ENCODE measurements around the gene TMEM255B. TPM values are rescaled to one million over a fixed set of nuclear protein-coding genes. Genes with fewer than 3 reads are reported as not detected.

TMEM255B gene
- total RNA-seq, 1 experiment from 2014 or later, result 7.7 TPM

GRCh38 chr13:113845055-113845454 is 86.0 kb downstream of the TMEM255B start:
- peaks cover 13 to 27% of the 10 kb centered on the region in 2 experiments for H3K4me1 ChIP-seq (ENCODE audit: control insufficient read depth in 1 of 2, insufficient read depth in 2 of 2, low read length in 2 of 2)

More at GRCh38 chr13:113845055-113845454, 86.0 kb downstream of the TMEM255B start:
- Histone ChIP-seq H3K4me3 (replicated peaks in 1 of 2; ENCODE audit: low read depth in 1 of 2, low read length in 2 of 2) (no peak overlapping the region), H2AFZ (ENCODE audit: low read depth, low read length, poor library complexity, severe bottlenecking) (no peak overlapping the region), H3K9ac (ENCODE audit: low read length) (no peak overlapping the region), H3K4me2 (ENCODE audit: low read length) (no peak overlapping the region), H3K9me2 (ENCODE audit: insufficient read depth) (no peaks in the 10 kb centered on the region), H3K79me2 (ENCODE audit: insufficient read depth, low read length) (peaks cover 37% of the 10 kb centered on the region), H3K9me3 (ENCODE audit: control insufficient read depth in 1 of 2, insufficient read depth in 1 of 2, low read depth in 1 of 2, low read length in 2 of 2) (no peaks in the 10 kb centered on the region), H4K20me1 (ENCODE audit: insufficient read depth) (no peaks in the 10 kb centered on the region), H3K36me3 (ENCODE audit: control insufficient read depth in 1 of 2, insufficient read depth in 2 of 2, low read length in 2 of 2) (no peaks in the 10 kb centered on the region; a peak in 1 of 4 replicates), H3K27me3 (ENCODE audit: insufficient read depth, low read length) (no peaks in the 10 kb centered on the region), H3K27ac (ENCODE audit: low read depth, low read length) (no peak overlapping the region)
- BruUV-seq (replicated peaks), result no TSS peak
- no peak for TF ChIP-seq EZH2phosphoT487 (IDR thresholded peaks at IDR 0.05; ENCODE audit: borderline replicate concordance)
- no peak for TF ChIP-seq YY1 (IDR thresholded peaks at IDR 0.05; ENCODE audit: extremely low read depth, insufficient replicate concordance, low read depth, low read length)
- TF ChIP-seq, protein P1, sequence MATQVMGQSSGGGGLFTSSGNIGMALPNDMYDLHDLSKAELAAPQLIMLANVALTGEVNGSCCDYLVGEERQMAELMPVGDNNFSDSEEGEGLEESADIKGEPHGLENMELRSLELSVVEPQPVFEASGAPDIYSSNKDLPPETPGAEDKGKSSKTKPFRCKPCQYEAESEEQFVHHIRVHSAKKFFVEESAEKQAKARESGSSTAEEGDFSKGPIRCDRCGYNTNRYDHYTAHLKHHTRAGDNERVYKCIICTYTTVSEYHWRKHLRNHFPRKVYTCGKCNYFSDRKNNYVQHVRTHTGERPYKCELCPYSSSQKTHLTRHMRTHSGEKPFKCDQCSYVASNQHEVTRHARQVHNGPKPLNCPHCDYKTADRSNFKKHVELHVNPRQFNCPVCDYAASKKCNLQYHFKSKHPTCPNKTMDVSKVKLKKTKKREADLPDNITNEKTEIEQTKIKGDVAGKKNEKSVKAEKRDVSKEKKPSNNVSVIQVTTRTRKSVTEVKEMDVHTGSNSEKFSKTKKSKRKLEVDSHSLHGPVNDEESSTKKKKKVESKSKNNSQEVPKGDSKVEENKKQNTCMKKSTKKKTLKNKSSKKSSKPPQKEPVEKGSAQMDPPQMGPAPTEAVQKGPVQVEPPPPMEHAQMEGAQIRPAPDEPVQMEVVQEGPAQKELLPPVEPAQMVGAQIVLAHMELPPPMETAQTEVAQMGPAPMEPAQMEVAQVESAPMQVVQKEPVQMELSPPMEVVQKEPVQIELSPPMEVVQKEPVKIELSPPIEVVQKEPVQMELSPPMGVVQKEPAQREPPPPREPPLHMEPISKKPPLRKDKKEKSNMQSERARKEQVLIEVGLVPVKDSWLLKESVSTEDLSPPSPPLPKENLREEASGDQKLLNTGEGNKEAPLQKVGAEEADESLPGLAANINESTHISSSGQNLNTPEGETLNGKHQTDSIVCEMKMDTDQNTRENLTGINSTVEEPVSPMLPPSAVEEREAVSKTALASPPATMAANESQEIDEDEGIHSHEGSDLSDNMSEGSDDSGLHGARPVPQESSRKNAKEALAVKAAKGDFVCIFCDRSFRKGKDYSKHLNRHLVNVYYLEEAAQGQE (IDR thresholded peaks at IDR 0.05; ENCODE audit: low read depth), result no peak
- TF ChIP-seq SP1 (IDR thresholded peaks at IDR 0.05; ENCODE audit: low read depth), result no peak
- TF ChIP-seq FOSL1 (IDR thresholded peaks at IDR 0.05; ENCODE audit: low read depth), result no peak
- no peak for TF ChIP-seq ATF3 (IDR thresholded peaks at IDR 0.05)
- TF ChIP-seq EGR1 (IDR thresholded peaks at IDR 0.05; ENCODE audit: low read depth), result no peak
- TF ChIP-seq TCF7L2 (IDR thresholded peaks at IDR 0.05; ENCODE audit: borderline replicate concordance, extremely low read depth, insufficient read depth, insufficient read length), result no peak
- TF ChIP-seq ZNF274 (IDR thresholded peaks at IDR 0.05; ENCODE audit: low read depth, low read length), result no peak
- TF ChIP-seq SIN3A (IDR thresholded peaks at IDR 0.05; ENCODE audit: low read depth), result no peak
- no peak for TF ChIP-seq POLR2A (IDR thresholded peaks at IDR 0.05; ENCODE audit: borderline replicate concordance, extremely low read depth, insufficient read depth, insufficient read length)
- TF ChIP-seq POLR2AphosphoS5 (IDR thresholded peaks at IDR 0.05; ENCODE audit: low read depth, low read length), result no peak
- no peak for TF ChIP-seq RAD21 (IDR thresholded peaks at IDR 0.05; ENCODE audit: low read depth)
- TF ChIP-seq EZH2 (IDR thresholded peaks at IDR 0.05), result no peak
- no peak for TF ChIP-seq MAX (IDR thresholded peaks at IDR 0.05)
- TF ChIP-seq SRF (IDR thresholded peaks at IDR 0.05; ENCODE audit: low read depth), result no peak
- no peak for TF ChIP-seq CBX3 (IDR thresholded peaks at IDR 0.05; ENCODE audit: low read depth)
- CTCF ChIA-PET, result no interaction called here
- POLR2A ChIA-PET, result no interaction called here
- intact Hi-C loops (cut with micrococcal nuclease), result no loop called here
- RAD21 ChIA-PET (ENCODE audit: low non-redundant PET in 1 of 2, low total read pairs in 2 of 2, uncharacterized antibody in 2 of 2, unreplicated experiment in 2 of 2), result no interaction called here
- DNase-seq (ENCODE audit: low read depth, low spot score) (no peak), ATAC-seq (no peak)
